ENCODE results near the gene POMZP3. TPM values are rescaled to one million over a fixed set of nuclear protein-coding genes. Genes with fewer than 3 reads are reported as not detected.

Gene POMZP3
- total RNA-seq, 4 donors from 2014 or later: 5.7 to 15.9 (median 9.7) TPM

Other genes with a start within 250 kb of the POMZP3 start
- gene SSC4D, start 217.6 kb downstream of the POMZP3 start, total RNA-seq: 1 to 10 TPM in 1 of 4 donors, under 1 TPM in 1, not detected in 2; 0.37 to 1.0 TPM
- gene ZP3, start 202.3 kb downstream of the POMZP3 start, total RNA-seq: 1 to 10 TPM in 2 of 4 donors, not detected in 2; 1.9 to 5.9 TPM
- gene DTX2, start 165.6 kb downstream of the POMZP3 start, total RNA-seq: 10 to 100 TPM in 3 of 4 donors, 1 to 10 TPM in 1; 6.9 to 41.5 (median 25.5) TPM
- 1 to 10 TPM in 3 of 4 donors, not detected in 1; 2.0 to 7.3 (median 2.8) TPM for gene UPK3B, start 116.7 kb downstream of the POMZP3 start, total RNA-seq
- 1 to 10 TPM in 1 of 4 donors, under 1 TPM in 1, not detected in 2; 0.35 to 3.6 TPM for gene SPDYE16, start 84.0 kb downstream of the POMZP3 start, total RNA-seq

All from uterus (tissue), 4 donors.